Right lobe of liver (tissue), 6 donors: ENCODE results near the gene C6orf136. TPM values are rescaled to one million over a fixed set of nuclear protein-coding genes. Genes with fewer than 3 reads are reported as not detected.

Experiments
- ATAC-seq, 4 donors: fragments of 200-7000 bp; cut with Tn5 transposase; one replicate each; pipeline ENCODE4 v1.9.1; 2020; ENCODE audit warnings: mild to moderate bottlenecking in 4 of 4, moderate library complexity in 4 of 4
- DNase-seq, 3 donors: peaks; one replicate each; pipeline ENCODE4 v3.0.0-alpha.2; 2020
- H3K27ac ChIP-seq, 3 donors: fragments of 200-600 bp; one replicate each; pipeline ENCODE4 v1.8.0; 2022
- H3K27me3 ChIP-seq, 2 donors: fragments of 200-600 bp; one replicate each; pipeline ENCODE4 v1.8.0; 2022
- H3K36me3 ChIP-seq, 4 donors: fragments of 200-600 bp; sonication (generic) in 1 of 4; one replicate each; pipeline versions ENCODE4 v1.5.1 to v1.8.0; 2017 to 2022; ENCODE audit warnings: control low read depth in 1 of 4
- H3K4me1 ChIP-seq, 4 donors: fragments of 200-600 bp; sonication (generic) in 1 of 4; one replicate each; pipeline versions ENCODE4 v1.5.1 to v1.8.0; 2017 to 2022; ENCODE audit warnings: control low read depth in 1 of 4
- H3K4me3 ChIP-seq, 3 donors: fragments of 200-600 bp; one replicate each; pipeline ENCODE4 v1.8.0; 2022
- H3K9me3 ChIP-seq, 4 donors: fragments of 200-600 bp; sonication (generic) in 1 of 4; one replicate each; pipeline versions ENCODE4 v1.5.1 to v1.8.0; 2017 to 2022; ENCODE audit warnings: control low read depth in 1 of 4
- CTCF ChIP-seq, 4 donors: fragments of 200-600 bp in 3 of 4; fragments of 450-650 bp in 1 of 4; IDR thresholded peaks; one replicate each; pipeline versions ENCODE4 v1.5.1 to v1.8.0; 2016 to 2022; ENCODE audit warnings: antibody characterized with exemption in 4 of 4, mild to moderate bottlenecking in 2 of 4
- POLR2A ChIP-seq: fragments of 450-650 bp; IDR thresholded peaks from one replicate; pipeline ENCODE4 v1.6.1; 2017; ENCODE audit warnings: antibody characterized with exemption, mild to moderate bottlenecking
- WGBS: methylation state at CpG from one replicate; pipeline ENCODE4 v1.1.6; 2018; ENCODE audit warnings: low coverage, low lambda C conversion rate; ENCODE audit not compliant: insufficient coverage; ENCODE audit errors: missing lambda C conversion rate; 5-methylcytosine and 5-hydroxymethylcytosine counted together
- intact Hi-C, 2 donors: fragments of 100-400 bp; cut with DNase I; formaldehyde crosslinking; loops; one replicate each; pipeline versions ENCODE4 v1.11.2 to v1.14.1; 2022
- total RNA-seq, 6 experiments: library from RNA; depleted of rRNA in 2 of 6; stranded (reverse); fragments of >200 nt in 2 of 6; fragmentation: NEBNext Ultra II Directional in 3 of 6; extraction: Animal tissue kit (Norgen Biotek cat#: 25700) in 3 of 6; gene quantifications; one replicate each; pipeline versions ENCODE4 v1.1.0 to v1.2.4, GENCODE V29; 2016 to 2023
- donor health status: DM: no; HTN: yes; CAD: no.
- donor health status: DM: no; HTN: no; CAD: no.
- donor health status: DM: no; HTN: no; CAD: no.
- donor health status: DM: no; HTN: yes; CAD: no.
- donor health status: DM: no; HTN: yes; CAD: no.

C6orf136 gene
- total RNA-seq, 6 experiments from 2014 or later: 8.2 to 14.1 (median 11.0) TPM

GRCh38 chr6:30599625-30600324, 47.2 kb upstream of the C6orf136 start:
- no peaks in the 10 kb centered on the region for H3K4me1 ChIP-seq
- peak in 2 of 4 donors; percentile 18 to 23 for ATAC-seq
- no peak for TF ChIP-seq POLR2A
- TF ChIP-seq CTCF (IDR thresholded peaks at IDR 0.05): no peak
- H3K36me3 ChIP-seq: peaks cover 13 to 44% (median 29%) of the 10 kb centered on the region in 4 donors
- H3K27ac ChIP-seq: no peak overlapping the region
- no peaks in the 10 kb centered on the region for H3K9me3 ChIP-seq
- no peak overlapping the region for H3K4me3 ChIP-seq
- no peaks in the 10 kb centered on the region for H3K27me3 ChIP-seq
- DNase-seq: no peak
- 67% methylated on average over 11 of the region's 13 CpGs for WGBS
- intact Hi-C loops: loop anchor here in 1 of 2 donors (10.0 kb wide), 2 partner anchors 55 to 115 kb away; partner anchors contain the start of gene HLA-E

- Histone ChIP-seq H3K9me3 (no peaks in the 10 kb centered on the region), H3K4me3 (no peak overlapping the region), H3K36me3 (peaks cover 19 to 52% (median 34%) of the 10 kb centered on the region in 4 donors), H3K4me1 (no peaks in the 10 kb centered on the region), H3K27me3 (no peaks in the 10 kb centered on the region), H3K27ac (no peak overlapping the region)
- intact Hi-C loops: loop anchor here in 1 of 2 donors (10.0 kb wide), 1 partner anchor 116 kb away; the partner anchor contains the start of gene HLA-E
- no peak for TF ChIP-seq POLR2A
- TF ChIP-seq CTCF (IDR thresholded peaks at IDR 0.05): no peak
- DNase-seq (peak in 2 of 3 donors; percentile 40 to 57), ATAC-seq (peak in 1 of 4 donors; percentile 7)
- WGBS: 70% methylated on average over 8 of the region's 10 CpGs
These were observed 46.4 kb upstream of the C6orf136 start for GRCh38 chr6:30600451-30600961.

- Histone ChIP-seq H3K4me1 (no peaks in the 10 kb centered on the region), H3K36me3 (peaks cover 19 to 61% (median 42%) of the 10 kb centered on the region in 4 donors), H3K27ac (no peak overlapping the region), H3K9me3 (no peaks in the 10 kb centered on the region), H3K27me3 (no peaks in the 10 kb centered on the region), H3K4me3 (no peak overlapping the region)
- ATAC-seq (no peak), DNase-seq (no peak)
- TF ChIP-seq CTCF (IDR thresholded peaks at IDR 0.05) (no peak), POLR2A (no peak)
- WGBS: 62% methylated on average over 3 of the region's 6 CpGs
- intact Hi-C loops: loop anchor here in 1 of 2 donors (10.0 kb wide), 1 partner anchor 117 kb away; the partner anchor contains the start of gene HLA-E
These were observed 45.5 kb upstream of the C6orf136 start for GRCh38 chr6:30601436-30601814.

GRCh38 chr6:30601815-30602641, 44.9 kb upstream of the C6orf136 start:
- intact Hi-C loops: loop anchor here in 1 of 2 donors (10.0 kb wide), 1 partner anchor 117 kb away; the partner anchor contains the start of gene HLA-E
- Histone ChIP-seq H3K4me1 (no peaks in the 10 kb centered on the region), H3K36me3 (peaks cover 19 to 67% (median 46%) of the 10 kb centered on the region in 4 donors), H3K27me3 (no peaks in the 10 kb centered on the region), H3K27ac (no peak overlapping the region), H3K9me3 (no peaks in the 10 kb centered on the region), H3K4me3 (no peak overlapping the region)
- ATAC-seq: peak in 3 of 4 donors; percentile 2 to 9 (median 2)
- 89% methylated on average over 10 of the region's 39 CpGs for WGBS
- no peak for DNase-seq
- TF ChIP-seq CTCF (IDR thresholded peaks at IDR 0.05) (no peak), POLR2A (no peak)
